Activated T-cell treated with anti-CD3 and anti-CD28 coated beads for 24 hours (primary cell): Measurements from ENCODE around the gene THOC5.
A peak's percentile ranks its signal among the peaks of the same experiment; 100 is the strongest.
"Not testable (repeated sequence)": the region's sequence is repeated elsewhere in the genome, so short reads cannot be mapped to it uniquely, and the experiment has no call there.

Source experiments
- DNase-seq: peaks from one replicate; pipeline ENCODE4 v3.0.0-alpha.2; 2020; ENCODE audit warnings: low read depth

THOC5 gene

GRCh38 chr22:29510542-29510941 is 43.0 kb downstream of the THOC5 start:
- no peak for DNase-seq

GRCh38 chr22:29509815-29510214 is 43.7 kb downstream of the THOC5 start:
- DNase-seq, result no peak

GRCh38 chr22:29509298-29509697 is 44.3 kb downstream of the THOC5 start:
- no peak for DNase-seq

- DNase-seq, result no peak
Measured at GRCh38 chr22:29503811-29504372, 49.7 kb downstream of the THOC5 start.

GRCh38 chr22:29499852-29500251 is 53.7 kb downstream of the THOC5 start:
- no peak for DNase-seq

GRCh38 chr22:29493636-29494035 is 59.9 kb downstream of the THOC5 start:
- no peak for DNase-seq

GRCh38 chr22:29491012-29491411 is 62.5 kb downstream of the THOC5 start:
- no peak for DNase-seq

- not testable (repeated sequence) for DNase-seq
Measured at GRCh38 chr22:29489127-29489780, 64.3 kb downstream of the THOC5 start.

- DNase-seq, result no peak
Measured at GRCh38 chr22:29487426-29487986, 66.1 kb downstream of the THOC5 start.

- no peak for DNase-seq
Measured at GRCh38 chr22:29485448-29485847, 68.1 kb downstream of the THOC5 start.

GRCh38 chr22:29484642-29485041 is 68.9 kb downstream of the THOC5 start:
- no peak for DNase-seq

GRCh38 chr22:29483254-29483653 is 70.3 kb downstream of the THOC5 start:
- no peak for DNase-seq

- DNase-seq, result no peak
Measured at GRCh38 chr22:29482726-29483125, 70.8 kb downstream of the THOC5 start.

GRCh38 chr22:29482253-29482652 is 71.3 kb downstream of the THOC5 start:
- DNase-seq, result no peak

- DNase-seq, result no peak
Measured at GRCh38 chr22:29481265-29482000, 72.1 kb downstream of the THOC5 start.

GRCh38 chr22:29480512-29481264 is 72.9 kb downstream of the THOC5 start:
- peak; percentile 11 for DNase-seq

GRCh38 chr22:29480262-29480511 is 73.4 kb downstream of the THOC5 start:
- DNase-seq, result no peak

GRCh38 chr22:29479417-29480261 is 73.9 kb downstream of the THOC5 start, which contains the start of gene NEFH:
TSS of gene NEFH (plus strand) at chr22:29480218. CDS start at chr22:29480263, 45 bp downstream.
- DNase-seq, result no peak

- DNase-seq, result no peak
Measured at GRCh38 chr22:29478326-29479276, 75.0 kb downstream of the THOC5 start.

GRCh38 chr22:29477723-29478318 is 75.7 kb downstream of the THOC5 start:
- no peak for DNase-seq
